Panc1 (cell line): Measurements from ENCODE around the gene DBP.

Source experiments
- POLR2AphosphoS5 ChIP-seq: IDR thresholded peaks from 2 replicates; pipeline ENCODE4 v1.6.1; 2012; ENCODE audit warnings: mild to moderate bottlenecking, low read depth, low read length, moderate library complexity
- SIN3A ChIP-seq: IDR thresholded peaks from 2 replicates; pipeline ENCODE4 v1.6.1; 2012; ENCODE audit warnings: low read depth, mild to moderate bottlenecking, low read length, moderate library complexity, borderline replicate concordance; ENCODE audit not compliant: insufficient read depth
- TCF7L2 ChIP-seq: IDR thresholded peaks from 2 replicates; pipeline ENCODE4 v1.6.1; 2011; ENCODE audit warnings: mild to moderate bottlenecking, low read depth, low read length, inconsistent platforms
- TF ChIP-seq, protein P1 (sequence below): fragments of 450-650 bp; IDR thresholded peaks from 2 replicates; pipeline ENCODE4 v1.5.1; 2017; ENCODE audit warnings: mild to moderate bottlenecking
- TF ChIP-seq, protein P2 (sequence below), 2 experiments: IDR thresholded peaks; 2 replicates each; pipeline ENCODE4 v1.6.1; 2011 to 2012; ENCODE audit warnings: low read depth in 2 of 2, control low read depth in 1 of 2, low read length in 1 of 2, mild to moderate bottlenecking in 1 of 2, moderate library complexity in 1 of 2; ENCODE audit not compliant: insufficient read depth in 1 of 2

DNA sequence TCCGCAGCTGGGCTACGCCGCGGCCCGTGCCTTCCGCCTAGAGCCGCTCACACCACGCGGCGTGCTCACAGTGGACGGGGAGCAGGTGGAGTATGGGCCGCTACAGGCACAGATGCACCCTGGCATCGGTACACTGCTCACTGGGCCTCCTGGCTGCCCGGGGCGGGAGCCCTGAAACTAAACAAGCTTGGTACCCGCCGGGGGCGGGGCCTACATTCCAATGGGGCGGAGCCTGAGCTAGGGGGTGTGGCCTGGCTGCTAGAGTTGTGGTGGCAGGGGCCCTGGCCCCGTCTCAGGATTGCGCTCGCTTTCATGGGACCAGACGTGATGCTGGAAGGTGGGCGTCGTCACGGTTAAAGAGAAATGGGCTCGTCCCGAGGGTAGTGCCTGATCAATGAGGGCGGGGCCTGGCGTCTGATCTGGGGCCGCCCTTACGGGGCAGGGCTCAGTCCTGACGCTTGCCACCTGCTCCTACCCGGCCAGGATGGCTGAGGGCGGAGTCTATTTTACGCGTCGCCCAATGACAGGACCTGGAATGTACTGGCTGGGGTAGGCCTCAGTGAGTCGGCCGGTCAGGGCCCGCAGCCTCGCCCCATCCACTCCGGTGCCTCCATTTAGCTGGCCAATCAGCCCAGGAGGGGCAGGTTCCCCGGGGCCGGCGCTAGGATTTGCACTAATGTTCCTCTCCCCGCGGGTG is 7.4 kb downstream of the DBP start:
- TF ChIP-seq, protein P1, sequence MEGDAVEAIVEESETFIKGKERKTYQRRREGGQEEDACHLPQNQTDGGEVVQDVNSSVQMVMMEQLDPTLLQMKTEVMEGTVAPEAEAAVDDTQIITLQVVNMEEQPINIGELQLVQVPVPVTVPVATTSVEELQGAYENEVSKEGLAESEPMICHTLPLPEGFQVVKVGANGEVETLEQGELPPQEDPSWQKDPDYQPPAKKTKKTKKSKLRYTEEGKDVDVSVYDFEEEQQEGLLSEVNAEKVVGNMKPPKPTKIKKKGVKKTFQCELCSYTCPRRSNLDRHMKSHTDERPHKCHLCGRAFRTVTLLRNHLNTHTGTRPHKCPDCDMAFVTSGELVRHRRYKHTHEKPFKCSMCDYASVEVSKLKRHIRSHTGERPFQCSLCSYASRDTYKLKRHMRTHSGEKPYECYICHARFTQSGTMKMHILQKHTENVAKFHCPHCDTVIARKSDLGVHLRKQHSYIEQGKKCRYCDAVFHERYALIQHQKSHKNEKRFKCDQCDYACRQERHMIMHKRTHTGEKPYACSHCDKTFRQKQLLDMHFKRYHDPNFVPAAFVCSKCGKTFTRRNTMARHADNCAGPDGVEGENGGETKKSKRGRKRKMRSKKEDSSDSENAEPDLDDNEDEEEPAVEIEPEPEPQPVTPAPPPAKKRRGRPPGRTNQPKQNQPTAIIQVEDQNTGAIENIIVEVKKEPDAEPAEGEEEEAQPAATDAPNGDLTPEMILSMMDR: no peak
- peak; percentile 32; the same call in 1 of the 2 replicates for TF ChIP-seq POLR2AphosphoS5
- TF ChIP-seq TCF7L2: no peak
- TF ChIP-seq, protein P2, sequence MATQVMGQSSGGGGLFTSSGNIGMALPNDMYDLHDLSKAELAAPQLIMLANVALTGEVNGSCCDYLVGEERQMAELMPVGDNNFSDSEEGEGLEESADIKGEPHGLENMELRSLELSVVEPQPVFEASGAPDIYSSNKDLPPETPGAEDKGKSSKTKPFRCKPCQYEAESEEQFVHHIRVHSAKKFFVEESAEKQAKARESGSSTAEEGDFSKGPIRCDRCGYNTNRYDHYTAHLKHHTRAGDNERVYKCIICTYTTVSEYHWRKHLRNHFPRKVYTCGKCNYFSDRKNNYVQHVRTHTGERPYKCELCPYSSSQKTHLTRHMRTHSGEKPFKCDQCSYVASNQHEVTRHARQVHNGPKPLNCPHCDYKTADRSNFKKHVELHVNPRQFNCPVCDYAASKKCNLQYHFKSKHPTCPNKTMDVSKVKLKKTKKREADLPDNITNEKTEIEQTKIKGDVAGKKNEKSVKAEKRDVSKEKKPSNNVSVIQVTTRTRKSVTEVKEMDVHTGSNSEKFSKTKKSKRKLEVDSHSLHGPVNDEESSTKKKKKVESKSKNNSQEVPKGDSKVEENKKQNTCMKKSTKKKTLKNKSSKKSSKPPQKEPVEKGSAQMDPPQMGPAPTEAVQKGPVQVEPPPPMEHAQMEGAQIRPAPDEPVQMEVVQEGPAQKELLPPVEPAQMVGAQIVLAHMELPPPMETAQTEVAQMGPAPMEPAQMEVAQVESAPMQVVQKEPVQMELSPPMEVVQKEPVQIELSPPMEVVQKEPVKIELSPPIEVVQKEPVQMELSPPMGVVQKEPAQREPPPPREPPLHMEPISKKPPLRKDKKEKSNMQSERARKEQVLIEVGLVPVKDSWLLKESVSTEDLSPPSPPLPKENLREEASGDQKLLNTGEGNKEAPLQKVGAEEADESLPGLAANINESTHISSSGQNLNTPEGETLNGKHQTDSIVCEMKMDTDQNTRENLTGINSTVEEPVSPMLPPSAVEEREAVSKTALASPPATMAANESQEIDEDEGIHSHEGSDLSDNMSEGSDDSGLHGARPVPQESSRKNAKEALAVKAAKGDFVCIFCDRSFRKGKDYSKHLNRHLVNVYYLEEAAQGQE (IDR thresholded peaks at IDR 0.05; ENCODE audit: insufficient read depth in 1 of 2, low read depth in 2 of 2, low read length in 1 of 2): no peak
- no peak for TF ChIP-seq SIN3A
